Uterus (tissue), 2 donors: Measurements from ENCODE around the gene CEACAM8.

Experiments used
- CTCF ChIP-seq, 4 experiments: fragments of 200-600 bp in 2 of 4; fragments of 450-650 bp in 2 of 4; sonication (generic) in 2 of 4; IDR thresholded peaks; one replicate each; pipeline ENCODE4 v1.5.1; 2016 to 2019; ENCODE audit warnings: antibody characterized with exemption in 4 of 4, mild to moderate bottlenecking in 2 of 4, moderate library complexity in 1 of 4
- POLR2A ChIP-seq, 2 donors: fragments of 450-650 bp; IDR thresholded peaks; one replicate each; pipeline ENCODE4 v1.6.1; 2016; ENCODE audit warnings: antibody characterized with exemption in 2 of 2, mild to moderate bottlenecking in 1 of 2, moderate library complexity in 1 of 2

GRCh38 chr19:42546831-42547500, 47.8 kb downstream of the CEACAM8 start:
- TF ChIP-seq CTCF (IDR thresholded peaks at IDR 0.05) (no peak), POLR2A (IDR thresholded peaks at IDR 0.05) (no peak)
